ENCODE data around the gene UTP11.

Gene UTP11

GRCh38 chr1:38071312-38072256, 59.0 kb downstream of the UTP11 start:
- intact Hi-C loops (cut with micrococcal nuclease): no loop called here
- no peaks in the 10 kb centered on the region for H3K36me3 Mint-ChIP-seq (ENCODE audit: low read depth)
- no peak overlapping the region for H3K27ac Mint-ChIP-seq
- H3K9me3 Mint-ChIP-seq: no peaks in the 10 kb centered on the region
- H3K4me1 Mint-ChIP-seq (ENCODE audit: low read depth): no peaks in the 10 kb centered on the region
- peaks cover 24% of the 10 kb centered on the region for H3K27me3 Mint-ChIP-seq
- no peak overlapping the region for H3K4me3 Mint-ChIP-seq

GRCh38 chr1:38072858-38073257, 60.3 kb downstream of the UTP11 start:
- H3K9me3 Mint-ChIP-seq: no peaks in the 10 kb centered on the region
- no peak overlapping the region for H3K27ac Mint-ChIP-seq
- no peak overlapping the region for H3K4me3 Mint-ChIP-seq
- peaks cover 20% of the 10 kb centered on the region for H3K27me3 Mint-ChIP-seq
- intact Hi-C loops (cut with micrococcal nuclease): no loop called here
- H3K4me1 Mint-ChIP-seq (ENCODE audit: low read depth): no peaks in the 10 kb centered on the region
- H3K36me3 Mint-ChIP-seq (ENCODE audit: low read depth): no peaks in the 10 kb centered on the region

- H3K4me1 Mint-ChIP-seq (ENCODE audit: low read depth): no peaks in the 10 kb centered on the region
- H3K4me3 Mint-ChIP-seq: no peak overlapping the region
- peaks cover 16% of the 10 kb centered on the region for H3K27me3 Mint-ChIP-seq
- intact Hi-C loops (cut with micrococcal nuclease): no loop called here
- no peak overlapping the region for H3K27ac Mint-ChIP-seq
- H3K36me3 Mint-ChIP-seq (ENCODE audit: low read depth): no peaks in the 10 kb centered on the region
- H3K9me3 Mint-ChIP-seq: no peaks in the 10 kb centered on the region
Measured at GRCh38 chr1:38073534-38074301, 61.2 kb downstream of the UTP11 start.

- H3K27ac Mint-ChIP-seq: no peak overlapping the region
- no peaks in the 10 kb centered on the region for H3K4me1 Mint-ChIP-seq (ENCODE audit: low read depth)
- H3K36me3 Mint-ChIP-seq (ENCODE audit: low read depth): no peaks in the 10 kb centered on the region
- intact Hi-C loops (cut with micrococcal nuclease): no loop called here
- H3K27me3 Mint-ChIP-seq: peaks cover 16% of the 10 kb centered on the region
- no peaks in the 10 kb centered on the region for H3K9me3 Mint-ChIP-seq
- H3K4me3 Mint-ChIP-seq: no peak overlapping the region
Measured at GRCh38 chr1:38074302-38074677, 61.8 kb downstream of the UTP11 start.
